ENCODE data around the gene ERC1. TPM values are rescaled to one million over a fixed set of nuclear protein-coding genes. Genes with fewer than 3 reads are reported as not detected.

Gene ERC1
- total RNA-seq, 6 experiments from 2014 or later, result 44.1 to 48.9 (median 47.9) TPM

DNA sequence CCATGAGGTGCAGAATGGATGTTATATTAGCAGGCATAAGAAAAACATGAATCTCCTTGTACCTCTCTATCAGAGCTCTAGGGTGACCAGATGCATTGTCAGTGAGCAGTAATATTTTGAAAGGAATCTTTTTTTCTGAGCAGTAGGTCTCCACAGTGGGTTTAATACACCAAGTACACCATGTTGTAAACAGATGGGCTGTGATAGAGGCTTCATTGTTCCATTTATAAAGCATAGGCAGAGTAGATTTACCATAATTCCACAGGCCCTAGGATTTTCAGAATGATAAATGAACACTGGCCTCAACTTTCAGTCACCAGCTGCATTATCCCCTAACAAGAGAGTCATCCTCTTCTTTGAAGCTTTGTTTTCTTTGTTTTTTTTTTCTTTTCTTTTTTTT is 185.2 kb downstream of the ERC1 start:
- Mint-ChIP-seq H3K4me1 (ENCODE audit: low read depth) (peaks cover 36% of the 10 kb centered on the region), H3K27ac (no peak overlapping the region)

DNA sequence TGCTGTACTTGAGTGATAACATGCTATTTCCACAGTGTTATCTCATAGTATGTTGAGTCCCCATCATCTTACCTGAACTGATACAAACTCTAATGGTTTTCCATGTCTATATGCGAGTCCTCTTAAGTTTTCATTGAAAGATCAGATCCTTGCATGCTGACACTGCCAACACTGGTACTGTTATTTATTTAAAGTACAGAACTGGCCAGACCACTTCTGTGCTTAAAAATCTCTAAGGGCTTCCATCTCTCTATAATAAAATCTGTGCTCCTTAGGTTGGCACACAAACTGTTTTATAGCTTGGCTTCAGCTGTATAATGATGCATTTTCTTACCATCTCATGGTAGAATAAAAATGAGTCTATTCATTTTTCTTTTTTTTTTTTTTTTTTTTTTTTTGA is 188.1 kb downstream of the ERC1 start:
- Mint-ChIP-seq H3K36me3 (ENCODE audit: low read depth) (peaks cover 43% of the 10 kb centered on the region), H3K4me3 (no peak overlapping the region), H3K27me3 (ENCODE audit: insufficient read depth) (no peaks in the 10 kb centered on the region), H3K27ac (no peak overlapping the region), H3K4me1 (ENCODE audit: low read depth) (peaks cover 48% of the 10 kb centered on the region), H3K9me3 (no peaks in the 10 kb centered on the region)
- TF ChIP-seq, protein P1, sequence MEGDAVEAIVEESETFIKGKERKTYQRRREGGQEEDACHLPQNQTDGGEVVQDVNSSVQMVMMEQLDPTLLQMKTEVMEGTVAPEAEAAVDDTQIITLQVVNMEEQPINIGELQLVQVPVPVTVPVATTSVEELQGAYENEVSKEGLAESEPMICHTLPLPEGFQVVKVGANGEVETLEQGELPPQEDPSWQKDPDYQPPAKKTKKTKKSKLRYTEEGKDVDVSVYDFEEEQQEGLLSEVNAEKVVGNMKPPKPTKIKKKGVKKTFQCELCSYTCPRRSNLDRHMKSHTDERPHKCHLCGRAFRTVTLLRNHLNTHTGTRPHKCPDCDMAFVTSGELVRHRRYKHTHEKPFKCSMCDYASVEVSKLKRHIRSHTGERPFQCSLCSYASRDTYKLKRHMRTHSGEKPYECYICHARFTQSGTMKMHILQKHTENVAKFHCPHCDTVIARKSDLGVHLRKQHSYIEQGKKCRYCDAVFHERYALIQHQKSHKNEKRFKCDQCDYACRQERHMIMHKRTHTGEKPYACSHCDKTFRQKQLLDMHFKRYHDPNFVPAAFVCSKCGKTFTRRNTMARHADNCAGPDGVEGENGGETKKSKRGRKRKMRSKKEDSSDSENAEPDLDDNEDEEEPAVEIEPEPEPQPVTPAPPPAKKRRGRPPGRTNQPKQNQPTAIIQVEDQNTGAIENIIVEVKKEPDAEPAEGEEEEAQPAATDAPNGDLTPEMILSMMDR (IDR thresholded peaks at IDR 0.05), result no peak
- DNase-seq, result no peak

More for the DNA sequence above, 185.2 kb downstream of the ERC1 start:
- Mint-ChIP-seq H3K9me3 (no peaks in the 10 kb centered on the region), H3K4me3 (no peak overlapping the region), H3K36me3 (ENCODE audit: low read depth) (peaks cover 42% of the 10 kb centered on the region), H3K27me3 (ENCODE audit: insufficient read depth) (no peaks in the 10 kb centered on the region)
- no peak for DNase-seq
- TF ChIP-seq, protein P1 (IDR thresholded peaks at IDR 0.05), result no peak

DNA sequence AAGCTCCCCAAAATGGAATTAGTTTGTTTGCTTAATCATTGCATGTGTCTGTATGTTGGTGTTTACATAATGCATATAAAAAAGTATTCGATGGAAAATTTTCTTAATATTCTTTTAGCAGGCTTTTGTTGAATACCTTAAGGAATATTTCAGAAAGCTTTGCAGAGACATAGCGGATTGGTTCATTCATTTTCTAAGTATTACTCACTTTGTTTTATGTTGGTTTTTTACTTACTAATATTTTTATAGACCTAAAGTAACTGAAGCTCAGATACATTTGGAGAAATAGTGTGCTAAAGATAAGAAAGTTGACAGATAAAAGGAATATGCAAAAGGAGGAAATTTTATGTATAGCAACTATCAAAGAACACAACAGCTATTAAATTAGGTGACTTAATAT is 191.0 kb downstream of the ERC1 start:
- Mint-ChIP-seq H3K27ac (peak overlapping the region; percentile 53), H3K9me3 (no peaks in the 10 kb centered on the region), H3K4me3 (peak overlapping the region; percentile 30; the same call in 1 of the 2 replicates), H3K4me1 (ENCODE audit: low read depth) (peaks cover 64% of the 10 kb centered on the region), H3K36me3 (ENCODE audit: low read depth) (peaks cover 42% of the 10 kb centered on the region), H3K27me3 (ENCODE audit: insufficient read depth) (no peaks in the 10 kb centered on the region; the same call in 1 of the 2 replicates)
- TF ChIP-seq, protein P1 (IDR thresholded peaks at IDR 0.05), result no peak
- DNase-seq, result peak; percentile 22

DNA sequence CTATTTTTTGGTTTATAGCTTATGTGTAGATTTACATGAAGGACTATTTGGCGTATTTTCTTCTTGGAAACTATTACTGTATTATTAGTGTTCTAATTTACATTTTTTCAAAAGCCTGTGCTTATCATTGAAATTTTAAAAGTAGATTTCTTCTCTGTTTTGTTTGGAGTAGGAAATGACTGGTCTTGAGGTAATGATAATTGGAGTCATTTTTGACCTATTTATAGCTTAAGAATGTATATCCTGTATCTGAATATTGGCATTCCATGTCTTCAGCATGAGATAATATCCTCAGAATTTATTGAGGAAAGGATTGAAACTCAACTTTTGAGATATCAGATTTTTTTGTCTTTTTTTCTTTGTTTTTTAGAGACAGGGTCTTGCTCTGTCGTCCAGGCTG is 193.4 kb downstream of the ERC1 start:
- Mint-ChIP-seq H3K4me3 (peak overlapping the region; percentile 63), H3K36me3 (ENCODE audit: low read depth) (peaks cover 35% of the 10 kb centered on the region), H3K27me3 (ENCODE audit: insufficient read depth) (no peaks in the 10 kb centered on the region; the same call in 1 of the 2 replicates), H3K9me3 (no peaks in the 10 kb centered on the region), H3K4me1 (ENCODE audit: low read depth) (peaks cover 70% of the 10 kb centered on the region), H3K27ac (peak overlapping the region; percentile 74)
- TF ChIP-seq, protein P1 (IDR thresholded peaks at IDR 0.05), result no peak
- DNase-seq, result peak; percentile 8

DNA sequence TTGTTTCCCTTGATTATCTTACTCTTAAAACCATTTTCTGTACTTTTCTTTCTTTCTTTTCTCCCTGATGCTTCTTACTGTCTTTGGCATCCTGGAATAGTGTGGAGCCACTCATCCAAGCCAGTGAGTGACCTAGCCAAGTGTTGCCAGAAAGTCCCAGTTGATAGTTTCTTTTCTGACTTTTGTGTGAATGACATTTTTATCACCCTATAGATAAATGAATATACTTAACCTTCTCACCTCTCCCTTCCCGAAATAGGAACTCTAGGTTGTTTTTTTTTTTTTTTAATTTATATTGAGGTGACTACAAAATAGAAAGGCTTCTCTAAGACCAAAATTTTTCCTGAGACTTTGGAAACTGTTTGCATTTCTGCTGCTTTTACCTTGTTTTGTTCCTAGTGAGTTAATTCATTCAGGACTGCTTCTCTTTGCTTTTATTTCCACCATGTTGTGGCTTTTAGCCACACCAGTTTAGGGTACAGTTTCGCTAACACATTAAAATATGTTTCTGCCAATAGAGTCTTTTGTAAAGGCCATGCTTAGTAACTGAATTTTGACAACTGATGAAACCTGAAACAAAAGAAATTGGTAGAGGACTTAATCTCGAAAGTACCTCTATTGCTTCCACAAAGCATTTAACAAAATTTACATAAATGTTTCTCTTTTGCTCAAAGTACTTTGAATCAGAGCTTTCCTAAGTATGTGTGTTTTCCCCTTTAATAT is 194.6 kb downstream of the ERC1 start:
- Mint-ChIP-seq H3K27ac (peak overlapping the region; percentile 74), H3K27me3 (ENCODE audit: insufficient read depth) (no peaks in the 10 kb centered on the region; the same call in 1 of the 2 replicates), H3K36me3 (ENCODE audit: low read depth) (peaks cover 39% of the 10 kb centered on the region), H3K4me1 (ENCODE audit: low read depth) (peaks cover 64% of the 10 kb centered on the region), H3K4me3 (peak overlapping the region; percentile 31; the same call in 1 of the 2 replicates), H3K9me3 (no peaks in the 10 kb centered on the region)
- TF ChIP-seq, protein P1 (IDR thresholded peaks at IDR 0.05), result no peak
- DNase-seq, result no peak

Measured in HFFc6 (cell line).